Fibroblast of skin of left biceps (primary cell): Measurements from ENCODE around the gene CACNA2D3.
"Not testable (repeated sequence)": the region's sequence is repeated elsewhere in the genome, so short reads cannot be mapped to it uniquely, and the experiment has no call there.

Experiments
- DNase-seq, 2 experiments: peaks; one replicate each; pipeline ENCODE4 v3.0.0-alpha.2; 2013; ENCODE audit warnings: low read depth in 2 of 2

The CACNA2D3 gene

GRCh38 chr3:54573858-54574257, 451.5 kb downstream of the CACNA2D3 start:
- DNase-seq = no peak

GRCh38 chr3:54574906-54575617, 452.7 kb downstream of the CACNA2D3 start:
- DNase-seq = no peak

GRCh38 chr3:54575618-54575960, 453.2 kb downstream of the CACNA2D3 start:
- DNase-seq = no peak

- no peak for DNase-seq
These were observed 455.0 kb downstream of the CACNA2D3 start for GRCh38 chr3:54577313-54577712.

GRCh38 chr3:54578417-54578816, 456.1 kb downstream of the CACNA2D3 start:
- DNase-seq = peak; percentile 4 to 13

GRCh38 chr3:54580453-54580852, 458.1 kb downstream of the CACNA2D3 start:
- DNase-seq = no peak

- DNase-seq = no peak
These were observed 460.1 kb downstream of the CACNA2D3 start for GRCh38 chr3:54582424-54582823.

- DNase-seq = no peak
These were observed 468.8 kb downstream of the CACNA2D3 start for GRCh38 chr3:54591157-54591556.

GRCh38 chr3:54593653-54594052, 471.3 kb downstream of the CACNA2D3 start:
- no peak for DNase-seq

- no peak for DNase-seq
These were observed 473.7 kb downstream of the CACNA2D3 start for GRCh38 chr3:54596087-54596486.

- no peak for DNase-seq
These were observed 477.4 kb downstream of the CACNA2D3 start for GRCh38 chr3:54599716-54600115.

- DNase-seq = no peak
These were observed 478.3 kb downstream of the CACNA2D3 start for GRCh38 chr3:54600441-54601204.

- no peak for DNase-seq
These were observed 482.1 kb downstream of the CACNA2D3 start for GRCh38 chr3:54604495-54604894.

GRCh38 chr3:54608041-54608440, 485.7 kb downstream of the CACNA2D3 start:
- DNase-seq = no peak

- DNase-seq = no peak
These were observed 496.7 kb downstream of the CACNA2D3 start for GRCh38 chr3:54619053-54619452.

- DNase-seq = no peak
These were observed 497.2 kb downstream of the CACNA2D3 start for GRCh38 chr3:54619531-54619930.

GRCh38 chr3:54621184-54621583, 498.8 kb downstream of the CACNA2D3 start:
- no peak for DNase-seq

GRCh38 chr3:54622678-54623077, 500.3 kb downstream of the CACNA2D3 start:
- DNase-seq = no peak

- no peak for DNase-seq
These were observed 503.7 kb downstream of the CACNA2D3 start for GRCh38 chr3:54625805-54626787.

- DNase-seq = no peak
These were observed 506.6 kb downstream of the CACNA2D3 start for GRCh38 chr3:54628888-54629441.

- DNase-seq = no peak
These were observed 507.8 kb downstream of the CACNA2D3 start for GRCh38 chr3:54630101-54630623.

- DNase-seq = not testable (repeated sequence)
These were observed 508.6 kb downstream of the CACNA2D3 start for GRCh38 chr3:54631001-54631400.
